LNCAP (cell line): ENCODE data around the gene CTDSPL2.

Experiments
- CTCF ChIP-seq: fragments of 450-650 bp; IDR thresholded peaks from 2 replicates; pipeline ENCODE4 v1.5.1; 2017; ENCODE audit warnings: mild to moderate bottlenecking

Gene CTDSPL2

GRCh38 chr15:44573386-44573785, 146.0 kb downstream of the CTDSPL2 start:
- TF ChIP-seq CTCF = no peak

GRCh38 chr15:44574734-44575133, 147.3 kb downstream of the CTDSPL2 start:
- no peak for TF ChIP-seq CTCF
